Immature natural killer cell (primary cell): Measurements from ENCODE around the gene KYNU. TPM values are rescaled to one million over a fixed set of nuclear protein-coding genes. Genes with fewer than 3 reads are reported as not detected.

Experiments used
- DNase-seq, 3 donors: peaks; one replicate each; pipeline ENCODE4 v3.0.0; 2022; ENCODE audit warnings: mixed read lengths in 1 of 3
- H3K27ac Mint-ChIP-seq, 6 donors: one replicate each; pipeline ENCODE4 v1.8.0; 2020; ENCODE audit warnings: mixed read lengths in 6 of 6, mild to moderate bottlenecking in 5 of 6, inconsistent platforms in 4 of 6, moderate library complexity in 3 of 6
- H3K27me3 Mint-ChIP-seq, 3 donors: one replicate each; pipeline ENCODE4 v1.8.0; 2020 to 2021; ENCODE audit warnings: low read depth in 3 of 3, mild to moderate bottlenecking in 3 of 3, mixed read lengths in 3 of 3, moderate library complexity in 3 of 3, inconsistent platforms in 1 of 3
- H3K36me3 Mint-ChIP-seq, 3 donors: one replicate each; pipeline ENCODE4 v1.8.0; 2020; ENCODE audit warnings: mixed read lengths in 3 of 3, inconsistent platforms in 2 of 3, mild to moderate bottlenecking in 2 of 3
- H3K4me1 Mint-ChIP-seq, 2 donors: one replicate each; pipeline ENCODE4 v1.8.0; 2020; ENCODE audit warnings: inconsistent platforms in 2 of 2, mild to moderate bottlenecking in 2 of 2, mixed read lengths in 2 of 2, moderate library complexity in 1 of 2
- H3K4me3 Mint-ChIP-seq, 5 donors: one replicate each; pipeline ENCODE4 v1.8.0; 2020; ENCODE audit warnings: mild to moderate bottlenecking in 5 of 5, mixed read lengths in 5 of 5, inconsistent platforms in 3 of 5, moderate library complexity in 3 of 5
- H3K9me3 Mint-ChIP-seq, 6 donors: one replicate each; pipeline ENCODE4 v1.8.0; 2020; ENCODE audit warnings: mild to moderate bottlenecking in 6 of 6, mixed read lengths in 6 of 6, inconsistent platforms in 4 of 6, moderate library complexity in 3 of 6
- polyA plus RNA-seq, 3 donors: library from polyadenylated mRNA; unstranded; fragments of 300-500 nt; fragmentation: Illumina TruSeq; gene quantifications; one replicate each; pipeline ENCODE4 v1.2.3, GENCODE V29; 2021

Gene KYNU
- polyA plus RNA-seq, 3 donors from 2014 or later: 0.84 to 4.4 (median 4.3) TPM

DNA sequence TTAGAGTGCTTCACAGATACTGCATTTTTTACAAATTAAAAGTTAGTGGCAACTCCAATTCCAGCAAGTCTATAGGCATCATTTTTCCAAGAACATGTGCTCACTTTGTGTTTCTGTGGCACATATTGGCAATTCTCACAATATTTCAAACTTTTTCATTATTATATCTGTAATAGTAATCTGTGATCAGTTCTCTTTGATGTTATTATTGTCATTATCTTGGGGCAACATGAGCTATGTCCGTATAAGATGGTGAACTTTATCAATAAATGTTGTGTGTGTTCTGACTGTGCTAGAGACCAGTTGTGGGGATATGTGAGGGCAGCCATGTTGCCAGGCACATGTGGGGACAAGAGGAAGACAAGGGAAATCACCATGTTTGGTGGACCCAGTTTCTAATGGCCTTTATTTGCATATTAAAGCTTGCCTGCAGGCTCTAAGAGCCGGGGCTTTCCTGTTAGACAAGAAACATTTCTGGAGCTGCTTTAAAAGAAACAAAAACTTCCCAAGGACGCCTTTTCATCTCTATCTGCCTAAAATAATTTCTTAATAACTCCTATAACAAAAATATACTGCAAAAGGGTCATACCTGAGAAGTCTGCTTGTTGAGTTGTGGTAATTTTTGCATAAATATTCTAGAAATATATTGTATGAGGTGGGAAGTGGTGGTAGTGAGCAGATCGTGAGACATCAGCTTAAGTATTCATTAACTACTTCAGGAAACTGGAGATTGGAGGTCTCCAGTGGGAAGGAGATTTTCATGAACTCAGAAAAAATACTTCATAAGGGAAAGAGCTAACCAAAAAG lies 37.2 kb downstream of the KYNU start:
- Mint-ChIP-seq H3K9me3 (peaks cover 0 to 15% (median 0%) of the 10 kb centered on the region in 6 donors), H3K27me3 (peaks cover 0 to 2% (median 0%) of the 10 kb centered on the region in 3 donors), H3K4me1 (no peaks in the 10 kb centered on the region), H3K27ac (no peak overlapping the region), H3K36me3 (no peaks in the 10 kb centered on the region), H3K4me3 (no peak overlapping the region)
- DNase-seq: no peak

DNA sequence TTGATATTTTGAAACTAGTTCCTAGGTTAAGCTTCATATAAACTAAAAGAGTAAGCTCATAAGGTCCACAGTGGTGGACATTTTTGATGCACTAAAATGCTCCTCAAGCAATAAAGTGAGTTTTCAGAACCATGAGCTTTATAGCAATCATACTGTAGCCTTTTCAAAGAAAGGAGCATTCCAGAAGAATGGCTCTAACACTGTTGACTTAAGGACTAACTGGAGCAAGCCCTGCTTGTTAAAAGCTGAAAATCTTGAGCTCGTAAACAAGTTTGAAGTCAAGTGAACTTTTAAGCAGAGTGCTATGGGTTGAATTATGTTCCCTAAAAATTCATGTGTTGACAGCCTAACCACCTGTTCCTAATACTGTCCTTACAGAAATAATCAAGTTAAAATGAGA lies 38.0 kb downstream of the KYNU start:
- Mint-ChIP-seq H3K27me3 (peaks cover 0 to 2% (median 0%) of the 10 kb centered on the region in 3 donors), H3K4me3 (no peak overlapping the region), H3K27ac (no peak overlapping the region), H3K9me3 (peaks cover 0 to 15% (median 0%) of the 10 kb centered on the region in 6 donors), H3K4me1 (no peaks in the 10 kb centered on the region), H3K36me3 (no peaks in the 10 kb centered on the region)
- no peak for DNase-seq

DNA sequence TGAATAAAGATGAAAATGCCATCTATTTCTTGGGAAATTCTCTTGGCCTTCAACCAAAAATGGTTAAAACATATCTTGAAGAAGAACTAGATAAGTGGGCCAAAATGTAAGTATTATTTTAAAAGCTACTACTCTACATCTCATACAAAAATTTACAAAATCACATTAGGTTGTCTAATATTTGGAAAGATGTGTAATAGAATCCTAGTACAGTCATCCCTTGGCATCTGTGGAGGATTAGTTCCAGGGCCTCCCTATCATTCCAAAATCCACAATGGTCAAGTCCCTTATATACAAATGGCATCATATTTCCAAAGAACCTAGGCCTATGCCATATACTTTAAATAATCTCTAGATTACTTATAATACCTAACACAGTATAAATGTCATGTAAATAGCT lies 41.2 kb downstream of the KYNU start:
- DNase-seq: no peak
- peaks cover 0 to 7% (median 0%) of the 10 kb centered on the region in 6 donors for H3K9me3 Mint-ChIP-seq
- H3K36me3 Mint-ChIP-seq: no peaks in the 10 kb centered on the region
- H3K27me3 Mint-ChIP-seq: peaks cover 0 to 3% (median 2%) of the 10 kb centered on the region in 3 donors
- no peak overlapping the region for H3K27ac Mint-ChIP-seq
- no peaks in the 10 kb centered on the region for H3K4me1 Mint-ChIP-seq
- no peak overlapping the region for H3K4me3 Mint-ChIP-seq

DNA sequence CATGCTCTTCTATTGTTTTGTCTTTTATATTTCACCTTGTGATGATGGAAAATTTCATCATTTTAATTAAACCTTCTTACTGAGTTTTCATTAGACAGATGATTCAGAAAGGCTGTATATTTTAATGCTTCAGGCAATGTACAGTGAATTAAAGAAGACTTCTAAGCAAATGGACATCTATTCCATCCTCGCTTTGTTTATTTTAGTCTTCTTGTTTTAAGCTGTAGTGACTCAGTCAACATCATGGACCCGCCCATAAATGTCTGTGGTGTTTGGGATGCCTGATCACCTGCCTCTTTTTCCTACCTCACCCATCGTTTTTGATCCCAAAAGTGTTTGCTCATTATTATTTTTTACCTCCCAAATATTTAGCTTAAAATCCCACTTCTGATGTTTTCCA lies 43.1 kb downstream of the KYNU start:
- Mint-ChIP-seq H3K9me3 (peaks cover 0 to 4% (median 0%) of the 10 kb centered on the region in 6 donors), H3K27me3 (peaks cover 0 to 5% (median 2%) of the 10 kb centered on the region in 3 donors), H3K4me3 (no peak overlapping the region), H3K36me3 (no peaks in the 10 kb centered on the region), H3K27ac (no peak overlapping the region), H3K4me1 (no peaks in the 10 kb centered on the region)
- no peak for DNase-seq

DNA sequence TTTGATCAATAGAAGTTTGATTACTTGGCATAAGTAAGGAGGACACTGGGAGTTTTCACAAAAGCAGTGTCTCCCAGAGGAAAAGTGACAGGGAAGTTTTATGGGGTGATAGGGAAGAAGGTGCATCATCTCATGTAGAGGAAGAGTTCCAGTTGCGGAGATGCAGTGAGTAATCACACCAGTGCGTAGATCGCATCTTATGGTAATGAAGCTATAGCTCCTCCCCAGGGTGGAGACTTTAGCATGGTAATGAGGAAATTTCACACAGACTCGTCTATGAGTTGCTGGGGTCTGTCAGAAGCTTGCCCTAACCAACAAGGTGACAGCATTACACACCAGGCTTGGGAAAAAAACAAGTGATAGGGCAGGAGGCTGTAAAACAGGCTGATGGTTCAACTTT lies 49.0 kb downstream of the KYNU start:
- Mint-ChIP-seq H3K36me3 (no peaks in the 10 kb centered on the region), H3K27me3 (peaks cover 0 to 5% (median 0%) of the 10 kb centered on the region in 3 donors), H3K27ac (no peak overlapping the region), H3K4me1 (no peaks in the 10 kb centered on the region), H3K4me3 (no peak overlapping the region), H3K9me3 (no peaks in the 10 kb centered on the region)
- DNase-seq: no peak

DNA sequence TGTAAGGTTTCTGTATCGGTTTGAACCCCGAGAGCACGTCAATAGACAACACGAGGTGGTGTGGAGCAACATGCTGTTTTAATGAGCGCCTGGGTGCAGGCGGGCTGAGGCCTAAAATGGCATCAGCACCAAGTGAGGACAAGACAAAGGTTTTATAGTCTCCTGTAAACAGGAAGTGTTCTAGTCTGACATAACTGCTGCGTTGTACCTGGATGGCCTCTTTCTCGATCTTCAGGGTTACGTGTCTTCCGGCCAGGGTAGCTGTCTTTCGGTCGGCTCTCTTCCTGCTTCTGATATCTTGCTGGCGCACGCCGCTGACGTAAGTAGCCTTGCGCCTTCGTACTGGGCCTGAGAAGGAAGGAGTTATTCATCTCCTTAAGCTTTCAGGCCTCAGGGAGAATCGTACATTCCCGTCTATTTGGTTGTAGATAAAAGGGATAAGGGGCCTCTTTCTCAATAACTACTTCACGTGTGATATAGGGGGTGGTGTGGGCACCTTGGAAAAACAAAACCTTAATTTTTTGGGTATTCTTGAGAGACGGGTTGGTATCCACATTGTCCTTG lies 53.5 kb downstream of the KYNU start:
- H3K27ac Mint-ChIP-seq: no peak overlapping the region
- H3K27me3 Mint-ChIP-seq: peaks cover 0 to 4% (median 0%) of the 10 kb centered on the region in 3 donors
- DNase-seq: no peak
- no peaks in the 10 kb centered on the region for H3K36me3 Mint-ChIP-seq
- no peak overlapping the region for H3K4me3 Mint-ChIP-seq
- no peaks in the 10 kb centered on the region for H3K4me1 Mint-ChIP-seq
- H3K9me3 Mint-ChIP-seq: no peaks in the 10 kb centered on the region

DNA sequence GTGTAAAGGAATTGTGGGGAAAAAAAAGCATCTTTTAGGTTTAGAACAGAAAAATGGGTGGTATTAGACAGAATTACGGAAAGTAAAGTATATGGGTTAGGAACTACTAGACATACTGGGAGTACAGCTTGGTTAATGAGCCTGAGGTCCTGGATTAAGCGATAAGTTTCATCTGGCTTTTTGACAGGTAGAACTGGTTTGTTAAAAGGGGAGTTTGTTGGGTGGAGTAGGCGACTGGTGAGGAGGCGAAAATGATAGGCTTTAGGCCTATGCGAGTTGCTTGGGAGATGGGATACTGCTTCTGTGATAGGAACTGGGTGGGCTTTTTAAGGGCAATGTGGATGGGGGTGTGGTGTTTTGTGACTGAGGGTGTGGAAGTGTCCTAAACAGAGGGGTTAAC lies 56.5 kb downstream of the KYNU start:
- DNase-seq: no peak
- no peaks in the 10 kb centered on the region for H3K9me3 Mint-ChIP-seq
- H3K4me3 Mint-ChIP-seq: no peak overlapping the region
- no peaks in the 10 kb centered on the region for H3K36me3 Mint-ChIP-seq
- H3K27ac Mint-ChIP-seq: no peak overlapping the region
- H3K4me1 Mint-ChIP-seq: no peaks in the 10 kb centered on the region
- H3K27me3 Mint-ChIP-seq: peaks cover 0 to 5% (median 2%) of the 10 kb centered on the region in 3 donors

DNA sequence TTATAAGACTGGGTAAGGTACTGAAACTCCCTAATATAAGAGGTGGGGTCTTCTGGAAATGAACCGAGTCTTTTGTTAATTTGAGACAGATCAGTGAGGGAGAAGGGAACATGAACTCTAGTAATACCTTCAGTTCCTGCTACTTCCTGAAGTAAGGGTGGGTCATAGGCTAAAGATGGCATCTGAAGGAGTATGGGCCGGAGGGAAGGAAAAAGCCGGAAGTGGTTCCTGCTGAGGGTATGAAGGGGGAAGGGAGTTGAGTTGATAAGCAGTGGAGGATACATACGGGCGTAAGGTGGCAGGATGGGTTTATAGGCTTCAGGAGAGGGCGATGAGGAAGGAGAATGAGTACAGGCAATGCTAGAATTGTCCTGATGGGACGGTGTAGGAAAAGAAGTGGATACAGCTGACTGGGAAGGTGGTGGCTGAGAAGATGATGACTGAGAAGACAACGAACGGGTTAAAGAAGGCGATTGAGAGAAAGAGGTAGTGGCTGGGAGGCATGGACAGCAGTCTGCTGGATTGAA lies 58.2 kb downstream of the KYNU start:
- DNase-seq: no peak
- H3K36me3 Mint-ChIP-seq: no peaks in the 10 kb centered on the region
- no peak overlapping the region for H3K4me3 Mint-ChIP-seq
- H3K4me1 Mint-ChIP-seq: no peaks in the 10 kb centered on the region
- no peaks in the 10 kb centered on the region for H3K9me3 Mint-ChIP-seq
- peaks cover 0 to 5% (median 2%) of the 10 kb centered on the region in 3 donors for H3K27me3 Mint-ChIP-seq
- H3K27ac Mint-ChIP-seq: no peak overlapping the region

DNA sequence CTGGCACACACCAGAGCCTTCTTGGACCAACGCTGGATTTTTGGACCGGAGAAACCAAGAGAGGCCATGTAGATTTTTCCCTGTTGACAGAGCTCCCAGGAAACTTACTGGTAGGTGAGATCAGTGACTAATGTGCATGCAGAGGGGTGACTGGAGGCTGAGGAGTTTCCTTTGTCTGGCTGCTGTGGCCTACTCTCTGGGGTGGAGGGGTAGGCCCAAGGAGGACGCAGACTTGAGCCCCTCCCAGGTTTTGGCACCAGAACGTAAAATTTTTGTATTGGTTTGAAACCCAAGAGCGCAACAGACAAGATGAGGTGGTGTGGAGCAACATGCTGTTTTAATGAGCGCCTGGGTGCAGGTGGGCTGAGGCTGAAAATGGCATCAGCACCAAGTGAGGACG lies 59.2 kb downstream of the KYNU start:
- H3K36me3 Mint-ChIP-seq: no peaks in the 10 kb centered on the region
- H3K27ac Mint-ChIP-seq: no peak overlapping the region
- DNase-seq: no peak
- H3K4me1 Mint-ChIP-seq: no peaks in the 10 kb centered on the region
- no peak overlapping the region for H3K4me3 Mint-ChIP-seq
- peaks cover 0 to 5% (median 2%) of the 10 kb centered on the region in 3 donors for H3K27me3 Mint-ChIP-seq
- no peaks in the 10 kb centered on the region for H3K9me3 Mint-ChIP-seq

DNA sequence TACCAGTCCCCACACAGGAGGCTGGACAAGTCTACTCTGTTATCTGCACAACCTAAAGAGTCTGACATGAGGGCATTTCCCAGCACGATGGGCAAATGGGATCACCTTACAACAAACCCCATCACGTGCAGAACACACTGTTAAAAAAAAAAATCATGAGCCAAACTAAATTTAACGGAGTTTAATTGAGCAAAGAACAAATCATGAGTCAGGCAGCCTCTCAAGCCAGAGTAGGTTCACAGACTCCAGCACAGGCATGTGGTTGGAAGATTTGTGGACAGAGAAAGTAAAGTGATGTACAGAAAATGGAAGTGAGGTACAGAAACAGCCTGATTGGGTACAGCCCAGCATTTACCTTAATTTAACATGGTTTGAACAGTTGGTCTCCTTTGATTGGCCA lies 59.9 kb downstream of the KYNU start:
- no peak for DNase-seq
- Mint-ChIP-seq H3K9me3 (no peaks in the 10 kb centered on the region), H3K27ac (no peak overlapping the region), H3K36me3 (no peaks in the 10 kb centered on the region), H3K4me3 (no peak overlapping the region), H3K4me1 (no peaks in the 10 kb centered on the region), H3K27me3 (peaks cover 0 to 5% (median 2%) of the 10 kb centered on the region in 3 donors)

DNA sequence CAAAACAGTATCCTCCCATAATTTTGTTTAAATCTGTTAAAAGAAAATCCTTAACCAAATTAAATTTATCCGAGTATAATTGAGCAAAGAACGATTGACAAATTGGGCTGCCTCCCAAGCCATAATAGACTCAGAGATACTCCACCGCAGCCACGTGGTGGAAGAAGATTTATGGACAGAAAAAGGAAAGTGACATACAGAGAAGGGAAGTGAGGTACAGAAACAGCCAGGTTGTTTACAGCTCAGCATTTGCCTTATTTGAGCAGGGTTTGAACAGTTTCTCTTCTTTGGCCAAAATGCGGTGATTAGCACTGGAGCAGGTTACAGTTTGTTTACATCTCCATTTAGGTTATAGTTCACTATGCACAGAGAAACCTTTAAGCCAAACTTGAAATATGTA lies 60.8 kb downstream of the KYNU start:
- peaks cover 0 to 5% (median 2%) of the 10 kb centered on the region in 3 donors for H3K27me3 Mint-ChIP-seq
- no peaks in the 10 kb centered on the region for H3K4me1 Mint-ChIP-seq
- H3K27ac Mint-ChIP-seq: no peak overlapping the region
- no peak for DNase-seq
- H3K36me3 Mint-ChIP-seq: no peaks in the 10 kb centered on the region
- no peak overlapping the region for H3K4me3 Mint-ChIP-seq
- H3K9me3 Mint-ChIP-seq: peaks cover 0 to 2% (median 0%) of the 10 kb centered on the region in 6 donors

DNA sequence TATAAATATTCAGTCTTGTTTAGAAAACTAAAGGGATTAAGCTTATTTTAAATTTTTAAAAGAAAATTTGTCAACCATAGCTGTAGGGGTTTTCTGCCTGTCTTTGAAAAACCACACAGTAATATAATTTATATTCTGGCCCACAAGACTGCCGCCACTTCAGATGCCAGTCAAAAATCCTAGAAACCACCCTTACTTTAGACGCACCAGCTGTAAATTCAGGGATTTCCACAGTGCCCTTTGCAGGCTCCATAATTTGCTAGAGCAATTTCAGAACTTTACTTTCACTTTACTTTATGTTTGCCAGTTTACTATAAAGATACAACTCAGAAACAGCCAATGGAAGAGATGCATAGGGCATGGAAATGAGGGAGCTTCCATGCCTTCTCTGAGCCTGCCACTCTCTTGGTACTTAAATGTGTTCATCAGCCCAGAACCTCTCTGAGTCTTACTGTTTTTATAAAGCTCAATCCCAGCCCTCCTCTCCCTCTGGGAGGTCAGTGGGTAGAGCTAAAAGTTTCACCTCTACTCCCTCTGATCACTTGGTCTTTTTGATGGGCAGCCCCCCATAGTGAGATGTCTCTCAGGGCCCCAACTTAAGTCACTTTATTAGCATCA lies 63.3 kb downstream of the KYNU start:
- peaks cover 0 to 5% (median 2%) of the 10 kb centered on the region in 3 donors for H3K27me3 Mint-ChIP-seq
- H3K4me1 Mint-ChIP-seq: no peaks in the 10 kb centered on the region
- H3K4me3 Mint-ChIP-seq: no peak overlapping the region
- H3K9me3 Mint-ChIP-seq: peaks cover 0 to 2% (median 0%) of the 10 kb centered on the region in 6 donors
- no peak for DNase-seq
- H3K36me3 Mint-ChIP-seq: no peaks in the 10 kb centered on the region
- no peak overlapping the region for H3K27ac Mint-ChIP-seq

DNA sequence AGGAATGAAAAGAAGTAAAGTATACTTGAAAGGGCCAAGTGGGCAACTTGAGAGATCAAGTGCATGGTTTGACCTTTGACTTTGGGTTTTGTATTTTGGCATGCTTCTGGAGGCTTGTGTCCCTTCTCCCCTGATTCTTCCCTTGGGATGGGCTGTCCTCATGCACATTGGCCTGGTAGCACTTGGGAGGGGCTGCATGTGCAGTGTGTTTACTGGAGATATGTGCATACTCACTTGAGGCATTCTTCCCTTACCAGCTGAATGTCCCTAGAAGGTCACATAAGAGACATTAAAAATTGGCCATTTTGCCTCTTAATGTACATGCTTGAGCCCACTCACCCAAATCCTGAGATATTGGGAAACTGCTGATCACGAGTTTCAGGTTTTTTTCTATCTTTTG lies 65.2 kb downstream of the KYNU start:
- Mint-ChIP-seq H3K36me3 (no peaks in the 10 kb centered on the region), H3K27me3 (peaks cover 0 to 9% (median 2%) of the 10 kb centered on the region in 3 donors), H3K27ac (no peak overlapping the region), H3K9me3 (peaks cover 0 to 2% (median 0%) of the 10 kb centered on the region in 6 donors), H3K4me1 (no peaks in the 10 kb centered on the region), H3K4me3 (no peak overlapping the region)
- no peak for DNase-seq

DNA sequence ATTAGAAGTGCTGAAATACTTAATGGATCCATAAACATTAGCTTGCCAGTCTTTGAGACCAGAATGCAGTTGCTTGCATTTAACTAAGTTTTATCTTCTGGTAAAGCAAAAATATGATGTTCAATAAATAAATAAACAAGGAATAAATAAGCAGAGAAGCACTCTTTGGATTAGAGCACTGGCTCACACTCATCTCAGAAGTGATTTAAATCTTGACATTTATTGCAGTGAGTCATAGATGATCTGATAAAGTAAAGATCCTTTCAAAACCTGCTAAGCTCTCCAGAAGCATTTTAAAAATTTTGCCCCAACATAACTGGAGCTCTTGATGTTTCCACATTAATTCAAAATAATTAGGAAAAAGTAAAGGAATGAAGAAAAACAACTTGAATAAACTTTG lies 66.8 kb downstream of the KYNU start:
- no peak overlapping the region for H3K27ac Mint-ChIP-seq
- H3K4me3 Mint-ChIP-seq: no peak overlapping the region
- DNase-seq: no peak
- no peaks in the 10 kb centered on the region for H3K4me1 Mint-ChIP-seq
- H3K36me3 Mint-ChIP-seq: no peaks in the 10 kb centered on the region
- peaks cover 0 to 11% (median 0%) of the 10 kb centered on the region in 3 donors for H3K27me3 Mint-ChIP-seq
- peaks cover 0 to 4% (median 0%) of the 10 kb centered on the region in 6 donors for H3K9me3 Mint-ChIP-seq
